Hepatocyte (in vitro differentiated cells): ENCODE data around the gene CTNNA3. TPM values are rescaled to one million over a fixed set of nuclear protein-coding genes. Genes with fewer than 3 reads are reported as not detected.

Experiments
- DNase-seq: peaks from one replicate; pipeline ENCODE4 v3.0.0-alpha.2; 2016; ENCODE audit warnings: low spot score
- H2AFZ ChIP-seq: fragments of 200-600 bp; sonication (generic); 2 replicates; pipeline ENCODE4 v1.6.0; 2016; ENCODE audit warnings: antibody characterized with exemption, mild to moderate bottlenecking
- H3K27ac ChIP-seq: fragments of 200-600 bp; sonication (generic); 2 replicates; pipeline ENCODE4 v1.5.1; 2016; ENCODE audit warnings: mild to moderate bottlenecking
- H3K27me3 ChIP-seq: fragments of 200-600 bp; sonication (generic); 2 replicates; pipeline ENCODE4 v1.6.1; 2016
- H3K36me3 ChIP-seq: fragments of 200-600 bp; sonication (generic); replicated peaks from 2 replicates; pipeline ENCODE4 v1.5.1; 2016; ENCODE audit warnings: low read depth; ENCODE audit not compliant: insufficient read depth
- H3K4me1 ChIP-seq: fragments of 200-600 bp; sonication (generic); 2 replicates; pipeline ENCODE4 v1.5.1; 2016; ENCODE audit warnings: mild to moderate bottlenecking, moderate library complexity; ENCODE audit not compliant: insufficient read depth
- H3K4me2 ChIP-seq: fragments of 200-600 bp; sonication (generic); 2 replicates; pipeline ENCODE4 v1.6.0; 2016
- H3K4me3 ChIP-seq: fragments of 200-600 bp; sonication (generic); 2 replicates; pipeline ENCODE4 v1.5.1; 2016; ENCODE audit warnings: mild to moderate bottlenecking
- H3K79me2 ChIP-seq: fragments of 200-600 bp; sonication (generic); 2 replicates; pipeline ENCODE4 v1.6.0; 2017; ENCODE audit warnings: mild to moderate bottlenecking
- H3K9me2 ChIP-seq: fragments of 200-600 bp; sonication (generic); replicated peaks from 2 replicates; pipeline ENCODE4 v1.6.0; 2017; ENCODE audit warnings: mild to moderate bottlenecking; ENCODE audit not compliant: insufficient read depth
- H3K9me3 ChIP-seq: fragments of 200-600 bp; sonication (generic); 2 replicates; pipeline ENCODE4 v1.5.1; 2016; ENCODE audit warnings: low read depth, mild to moderate bottlenecking
- H4K20me1 ChIP-seq: fragments of 200-600 bp; sonication (generic); 2 replicates; pipeline ENCODE4 v1.6.0; 2016; ENCODE audit warnings: mild to moderate bottlenecking; ENCODE audit not compliant: insufficient read depth, poor library complexity, severe bottlenecking
- EZH2 ChIP-seq: fragments of 200-600 bp; sonication (generic); IDR thresholded peaks from 2 replicates; pipeline ENCODE4 v1.6.1; 2016; ENCODE audit warnings: antibody characterized with exemption, mild to moderate bottlenecking, borderline replicate concordance
- EZH2phosphoT487 ChIP-seq: fragments of 200-600 bp; sonication (generic); IDR thresholded peaks from one replicate; pipeline ENCODE4 v1.6.1; 2018; ENCODE audit warnings: antibody characterized with exemption, mild to moderate bottlenecking, low read depth, moderate library complexity; ENCODE audit not compliant: unreplicated experiment, severe bottlenecking
- WGBS: methylation state at CpG from one replicate; pipeline ENCODE4 v1.1.6; 2016; ENCODE audit warnings: low lambda C conversion rate; ENCODE audit errors: missing lambda C conversion rate; 5-methylcytosine and 5-hydroxymethylcytosine counted together
- polyA plus RNA-seq: library from polyadenylated mRNA; unstranded; fragments of >200 nt; fragmentation: Nextera tagmentation; extraction: Ambion mirVana; gene quantifications from 2 replicates; pipeline ENCODE4 v1.2.1, GENCODE V29; 2016
- total RNA-seq: library from RNA; depleted of rRNA; stranded (reverse); fragments of >200 nt; gene quantifications from 2 replicates; pipeline ENCODE4 v1.2.3, GENCODE V29; 2014
- TF ChIP-seq, protein P1 (sequence below): fragments of 200-600 bp; sonication (generic); IDR thresholded peaks from 2 replicates; pipeline ENCODE4 v1.5.1; 2016; ENCODE audit warnings: antibody characterized with exemption, mild to moderate bottlenecking; ENCODE audit not compliant: poor library complexity

The CTNNA3 gene
- total and polyA plus RNA-seq, 2 experiments from 2014 or later = 12.9 to 25.9 TPM

DNA sequence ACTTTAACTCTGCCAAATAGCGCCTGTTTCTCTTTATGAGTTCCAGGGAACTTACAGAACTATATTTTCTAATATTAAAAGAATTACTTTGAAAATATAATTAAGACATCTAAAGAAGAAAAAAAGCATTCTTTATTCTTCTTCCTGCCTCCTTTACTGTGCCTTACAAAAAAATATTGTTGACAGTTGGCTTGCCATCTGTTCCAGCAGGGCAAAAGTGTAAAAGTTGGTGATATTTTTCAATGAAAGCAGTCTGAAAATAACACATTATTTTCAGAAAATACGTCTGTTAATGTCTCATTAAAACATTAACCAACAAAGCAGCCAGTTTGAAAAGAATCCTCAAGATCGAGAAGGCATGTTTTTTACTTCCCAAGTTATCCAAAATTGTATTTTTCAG is 1802.3 kb downstream of the CTNNA3 start:
- H3K36me3 ChIP-seq = no peaks in the 10 kb centered on the region
- peaks cover 6% of the 10 kb centered on the region for H3K4me1 ChIP-seq
- no peaks in the 10 kb centered on the region for H3K27me3 ChIP-seq
- H3K9me3 ChIP-seq = no peaks in the 10 kb centered on the region
- H2AFZ ChIP-seq = no peak overlapping the region
- no peaks in the 10 kb centered on the region for H3K9me2 ChIP-seq
- no peak for TF ChIP-seq EZH2phosphoT487
- TF ChIP-seq, protein P1, sequence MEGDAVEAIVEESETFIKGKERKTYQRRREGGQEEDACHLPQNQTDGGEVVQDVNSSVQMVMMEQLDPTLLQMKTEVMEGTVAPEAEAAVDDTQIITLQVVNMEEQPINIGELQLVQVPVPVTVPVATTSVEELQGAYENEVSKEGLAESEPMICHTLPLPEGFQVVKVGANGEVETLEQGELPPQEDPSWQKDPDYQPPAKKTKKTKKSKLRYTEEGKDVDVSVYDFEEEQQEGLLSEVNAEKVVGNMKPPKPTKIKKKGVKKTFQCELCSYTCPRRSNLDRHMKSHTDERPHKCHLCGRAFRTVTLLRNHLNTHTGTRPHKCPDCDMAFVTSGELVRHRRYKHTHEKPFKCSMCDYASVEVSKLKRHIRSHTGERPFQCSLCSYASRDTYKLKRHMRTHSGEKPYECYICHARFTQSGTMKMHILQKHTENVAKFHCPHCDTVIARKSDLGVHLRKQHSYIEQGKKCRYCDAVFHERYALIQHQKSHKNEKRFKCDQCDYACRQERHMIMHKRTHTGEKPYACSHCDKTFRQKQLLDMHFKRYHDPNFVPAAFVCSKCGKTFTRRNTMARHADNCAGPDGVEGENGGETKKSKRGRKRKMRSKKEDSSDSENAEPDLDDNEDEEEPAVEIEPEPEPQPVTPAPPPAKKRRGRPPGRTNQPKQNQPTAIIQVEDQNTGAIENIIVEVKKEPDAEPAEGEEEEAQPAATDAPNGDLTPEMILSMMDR = no peak
- TF ChIP-seq EZH2 = no peak
- 91% methylated on average over 3 of the region's 3 CpGs for WGBS
- H3K79me2 ChIP-seq = no peaks in the 10 kb centered on the region
- no peaks in the 10 kb centered on the region for H4K20me1 ChIP-seq
- H3K27ac ChIP-seq = no peak overlapping the region
- no peak overlapping the region for H3K4me2 ChIP-seq
- no peak for DNase-seq
- H3K4me3 ChIP-seq = no peak overlapping the region

DNA sequence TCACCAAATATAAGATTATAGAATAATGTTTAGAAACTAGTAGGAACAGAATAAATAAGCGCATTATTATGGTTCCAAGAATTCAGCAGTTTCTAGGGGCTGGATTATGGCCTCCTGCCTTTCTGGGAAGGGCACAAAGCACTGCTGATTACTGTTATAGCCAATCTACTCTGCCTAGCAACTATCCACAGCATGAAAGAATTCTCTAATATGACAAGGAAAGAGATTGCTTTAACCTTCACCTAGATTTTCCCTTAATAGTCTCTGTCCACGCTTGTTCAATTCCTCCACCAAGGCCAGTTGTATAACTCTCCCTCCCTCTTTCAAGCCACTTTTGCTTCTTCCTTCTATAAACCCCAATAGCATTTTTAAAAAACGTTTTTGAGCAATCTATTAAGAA is 1803.7 kb downstream of the CTNNA3 start:
- Histone ChIP-seq H3K4me2 (no peak overlapping the region), H3K4me3 (no peak overlapping the region), H3K9me3 (no peaks in the 10 kb centered on the region), H3K4me1 (peaks cover 6% of the 10 kb centered on the region), H3K9me2 (no peaks in the 10 kb centered on the region), H3K79me2 (no peaks in the 10 kb centered on the region), H4K20me1 (no peaks in the 10 kb centered on the region), H3K27ac (peak overlapping the region; percentile 8), H3K27me3 (no peaks in the 10 kb centered on the region), H2AFZ (no peak overlapping the region), H3K36me3 (no peaks in the 10 kb centered on the region)
- no peak for DNase-seq
- 75% methylated on average over 3 of the region's 3 CpGs for WGBS
- TF ChIP-seq EZH2phosphoT487 (no peak), EZH2 (no peak)
- TF ChIP-seq, protein P1 = no peak

DNA sequence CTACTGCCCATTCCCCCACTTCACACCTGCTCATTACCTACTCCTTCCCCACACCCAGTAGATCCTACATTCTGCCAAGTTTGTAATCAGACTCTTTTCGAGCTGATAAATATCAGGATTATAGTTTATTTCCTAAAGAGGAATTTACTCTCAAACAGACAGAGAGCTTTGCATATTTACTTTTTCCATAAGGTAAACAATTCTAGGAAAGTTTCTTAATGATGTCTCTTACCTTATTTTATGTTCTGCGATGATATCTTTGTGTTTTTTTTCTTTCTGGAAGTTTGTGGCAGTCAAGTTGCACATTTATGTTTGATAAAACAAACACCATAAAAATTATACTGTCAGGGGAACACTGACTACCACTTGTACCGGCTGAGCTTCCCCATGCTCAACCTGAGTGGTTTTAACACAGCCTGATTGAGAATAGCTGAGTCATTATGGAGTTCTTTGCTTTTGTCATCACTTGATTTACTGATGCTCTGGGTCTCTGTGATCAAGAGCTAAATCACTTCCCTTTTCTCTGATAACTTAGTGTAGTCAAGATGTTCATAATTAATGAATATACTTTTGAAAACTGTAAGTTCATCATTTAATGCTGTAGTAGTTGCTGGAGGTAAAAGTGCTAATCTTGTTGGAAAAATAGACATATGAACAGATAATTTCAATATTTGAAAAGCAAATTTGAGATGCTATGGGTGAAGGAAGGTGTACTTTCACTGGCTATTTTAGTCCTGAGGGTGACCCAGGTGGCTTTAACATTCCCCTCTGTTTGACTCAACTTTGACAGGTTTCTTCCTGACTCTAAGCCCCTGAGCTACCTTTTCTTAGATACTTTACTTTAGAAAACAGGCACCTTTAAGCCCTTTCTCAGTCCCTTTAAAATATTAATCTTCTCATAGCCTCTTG is 1804.7 kb downstream of the CTNNA3 start:
- Histone ChIP-seq H2AFZ (no peak overlapping the region), H3K79me2 (no peaks in the 10 kb centered on the region), H3K36me3 (no peaks in the 10 kb centered on the region), H3K4me3 (no peak overlapping the region), H3K27ac (peak overlapping the region; percentile 20), H3K4me2 (no peak overlapping the region), H3K27me3 (no peaks in the 10 kb centered on the region), H3K4me1 (peaks cover 6% of the 10 kb centered on the region), H4K20me1 (no peaks in the 10 kb centered on the region), H3K9me3 (no peaks in the 10 kb centered on the region), H3K9me2 (no peaks in the 10 kb centered on the region)
- DNase-seq = peak; percentile 27
- 50% methylated on average over 3 of the region's 3 CpGs for WGBS
- TF ChIP-seq, protein P1 = no peak
- TF ChIP-seq EZH2phosphoT487 (no peak), EZH2 (no peak)
